Measurements from ENCODE around the gene TIMM23. TPM values are rescaled to one million over a fixed set of nuclear protein-coding genes. Genes with fewer than 3 reads are reported as not detected.
A peak's percentile ranks its signal among the peaks of the same experiment; 100 is the strongest.

TIMM23 gene
- total and polyA plus RNA-seq, 2 donors (not counting 3 experiments of a cell fraction or from before 2014, with no cell fraction given) = 78.1 to 94.6 TPM

GRCh38 chr10:46006219-46006618 lies 33.9 kb downstream of the TIMM23 start:
- no peak overlapping the region for H3K4me2 ChIP-seq (ENCODE audit: insufficient read depth, low read length)
- no peak for TF ChIP-seq POLR2A (IDR thresholded peaks at IDR 0.05; ENCODE audit: low read depth, low read length)
- TF ChIP-seq FOS (IDR thresholded peaks at IDR 0.05; ENCODE audit: borderline replicate concordance, insufficient read depth, low read length) = peak; percentile 43
- intact Hi-C loops (cut with micrococcal nuclease) (no loop called here), dilution Hi-C loops (cut with MboI; ENCODE audit: extremely low pct_ligation_motif_present, low sequenced_read_pairs) (no loop called here)
- H3K4me1 ChIP-seq (ENCODE audit: control insufficient read depth, extremely low read depth, insufficient read depth, low read length) = peaks cover 6% of the 10 kb centered on the region
- no peaks in the 10 kb centered on the region for H4K20me1 ChIP-seq (replicated peaks; ENCODE audit: control insufficient read depth, extremely low read depth, insufficient read depth, low read length)
- H3K9ac ChIP-seq (replicated peaks; ENCODE audit: extremely low read depth, insufficient read depth, low read length) = no peak overlapping the region
- no peaks in the 10 kb centered on the region for H3K27me3 ChIP-seq (ENCODE audit: control insufficient read depth in 2 of 2, insufficient read depth in 2 of 2, low read length in 2 of 2)
- no peak for FAIRE-seq
- H3K4me3 ChIP-seq (replicated peaks in 1 of 3; ENCODE audit: insufficient read depth in 1 of 3, low read depth in 1 of 3, low read length in 3 of 3) = no peak overlapping the region
- peak; percentile 18 for DNase-seq (ENCODE audit: low read depth, low spot score)
- peak overlapping the region; percentile 3 for H3K27ac ChIP-seq (ENCODE audit: insufficient read depth, low read depth, low read length)
- no peaks in the 10 kb centered on the region for H3K9me3 ChIP-seq (replicated peaks; ENCODE audit: control insufficient read depth, insufficient read depth, low read length)
- H3K36me3 ChIP-seq (ENCODE audit: control insufficient read depth in 2 of 2, extremely low read depth in 1 of 2, insufficient read depth in 2 of 2, low read length in 2 of 2) = peaks cover 17 to 18% of the 10 kb centered on the region in 2 experiments
- BruUV-seq (replicated peaks) = no TSS peak
- no peaks in the 10 kb centered on the region for H3K9me1 ChIP-seq (replicated peaks; ENCODE audit: control insufficient read depth, extremely low read depth, insufficient read depth, low read length)
- H3K79me2 ChIP-seq (ENCODE audit: control insufficient read depth, insufficient read depth, low read length) = peaks cover 11% of the 10 kb centered on the region
- POLR2A ChIA-PET = interaction anchor here (1.0 kb wide), 1 partner anchor 11 kb away, joined by 3 read pairs; no protein-coding TSS in a partner anchor
- CTCF ChIA-PET = interaction anchor here (1.0 to 3.9 kb wide), 3 partner anchors 9 to 22 kb away, joined by 3 to 15 read pairs (median 5); no protein-coding TSS in a partner anchor
- H2AFZ ChIP-seq (ENCODE audit: low read depth, low read length) = no peak overlapping the region

GRCh38 chr10:46012746-46013145 lies 40.5 kb downstream of the TIMM23 start:
- no peak overlapping the region for H3K4me2 ChIP-seq (ENCODE audit: insufficient read depth, low read length)
- H3K36me3 ChIP-seq (ENCODE audit: control insufficient read depth in 2 of 2, extremely low read depth in 1 of 2, insufficient read depth in 2 of 2, low read length in 2 of 2) = peaks cover 23 to 27% of the 10 kb centered on the region in 2 experiments
- no peaks in the 10 kb centered on the region for H3K9me1 ChIP-seq (replicated peaks; ENCODE audit: control insufficient read depth, extremely low read depth, insufficient read depth, low read length)
- no peak overlapping the region for H3K9ac ChIP-seq (replicated peaks; ENCODE audit: extremely low read depth, insufficient read depth, low read length)
- H3K27ac ChIP-seq (ENCODE audit: insufficient read depth, low read depth, low read length) = no peak overlapping the region
- no peak for FAIRE-seq
- H3K4me3 ChIP-seq (replicated peaks in 1 of 3; ENCODE audit: insufficient read depth in 1 of 3, low read depth in 1 of 3, low read length in 3 of 3) = no peak overlapping the region
- CTCF ChIA-PET = no interaction called here
- dilution Hi-C loops (cut with MboI; ENCODE audit: extremely low pct_ligation_motif_present, low sequenced_read_pairs) = no loop called here
- H3K9me3 ChIP-seq (replicated peaks; ENCODE audit: control insufficient read depth, insufficient read depth, low read length) = no peaks in the 10 kb centered on the region
- TF ChIP-seq MYC (IDR thresholded peaks at IDR 0.05; ENCODE audit: low read depth, low read length) (no peak), JUN (IDR thresholded peaks at IDR 0.05; ENCODE audit: borderline replicate concordance, insufficient read depth, insufficient read length, low read depth) (no peak), POLR2AphosphoS5 (IDR thresholded peaks at IDR 0.05; ENCODE audit: insufficient read depth, low read depth, low read length) (no peak), FOS (IDR thresholded peaks at IDR 0.05; ENCODE audit: borderline replicate concordance, insufficient read depth, low read length) (no peak), GATA2 (IDR thresholded peaks at IDR 0.05; ENCODE audit: insufficient read depth, insufficient read length, low read depth, low read length) (no peak), POLR2A (IDR thresholded peaks at IDR 0.05; ENCODE audit: low read depth, low read length) (no peak), EZH2 (IDR thresholded peaks at IDR 0.05; ENCODE audit: borderline replicate concordance, low read depth, low read length, severe bottlenecking) (no peak)
- TF ChIP-seq, protein P1, sequence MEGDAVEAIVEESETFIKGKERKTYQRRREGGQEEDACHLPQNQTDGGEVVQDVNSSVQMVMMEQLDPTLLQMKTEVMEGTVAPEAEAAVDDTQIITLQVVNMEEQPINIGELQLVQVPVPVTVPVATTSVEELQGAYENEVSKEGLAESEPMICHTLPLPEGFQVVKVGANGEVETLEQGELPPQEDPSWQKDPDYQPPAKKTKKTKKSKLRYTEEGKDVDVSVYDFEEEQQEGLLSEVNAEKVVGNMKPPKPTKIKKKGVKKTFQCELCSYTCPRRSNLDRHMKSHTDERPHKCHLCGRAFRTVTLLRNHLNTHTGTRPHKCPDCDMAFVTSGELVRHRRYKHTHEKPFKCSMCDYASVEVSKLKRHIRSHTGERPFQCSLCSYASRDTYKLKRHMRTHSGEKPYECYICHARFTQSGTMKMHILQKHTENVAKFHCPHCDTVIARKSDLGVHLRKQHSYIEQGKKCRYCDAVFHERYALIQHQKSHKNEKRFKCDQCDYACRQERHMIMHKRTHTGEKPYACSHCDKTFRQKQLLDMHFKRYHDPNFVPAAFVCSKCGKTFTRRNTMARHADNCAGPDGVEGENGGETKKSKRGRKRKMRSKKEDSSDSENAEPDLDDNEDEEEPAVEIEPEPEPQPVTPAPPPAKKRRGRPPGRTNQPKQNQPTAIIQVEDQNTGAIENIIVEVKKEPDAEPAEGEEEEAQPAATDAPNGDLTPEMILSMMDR (IDR thresholded peaks at IDR 0.05; ENCODE audit: extremely low read depth in 1 of 2, insufficient read depth in 1 of 2, low read depth in 1 of 2, low read length in 2 of 2) = no peak
- TF ChIP-seq, protein P2, sequence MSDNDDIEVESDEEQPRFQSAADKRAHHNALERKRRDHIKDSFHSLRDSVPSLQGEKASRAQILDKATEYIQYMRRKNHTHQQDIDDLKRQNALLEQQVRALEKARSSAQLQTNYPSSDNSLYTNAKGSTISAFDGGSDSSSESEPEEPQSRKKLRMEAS (IDR thresholded peaks at IDR 0.05; ENCODE audit: insufficient read depth, insufficient read length) = no peak
- H3K4me1 ChIP-seq (ENCODE audit: control insufficient read depth, extremely low read depth, insufficient read depth, low read length) = peaks cover 3% of the 10 kb centered on the region
- no peaks in the 10 kb centered on the region for H4K20me1 ChIP-seq (replicated peaks; ENCODE audit: control insufficient read depth, extremely low read depth, insufficient read depth, low read length)
- no peak for DNase-seq (ENCODE audit: low read depth, low spot score)
- POLR2A ChIA-PET = no interaction called here
- no TSS peak for BruUV-seq (replicated peaks)
- H3K27me3 ChIP-seq (ENCODE audit: control insufficient read depth in 2 of 2, insufficient read depth in 2 of 2, low read length in 2 of 2) = no peaks in the 10 kb centered on the region
- H3K79me2 ChIP-seq (ENCODE audit: control insufficient read depth, insufficient read depth, low read length) = peaks cover 35% of the 10 kb centered on the region
- H2AFZ ChIP-seq (ENCODE audit: low read depth, low read length) = no peak overlapping the region
- intact Hi-C loops (cut with micrococcal nuclease) = no loop called here

Data from endothelial cell of umbilical vein (primary cell).